GM12878 (cell line): ENCODE measurements around the gene COL24A1. TPM values are rescaled to one million over a fixed set of nuclear protein-coding genes. Genes with fewer than 3 reads are reported as not detected.

Experiments used
- ATF2 ChIP-seq: IDR thresholded peaks from 2 replicates; pipeline ENCODE4 v1.6.1; 2012; ENCODE audit warnings: low read length, inconsistent platforms
- BACH1 ChIP-seq: fragments of 450-650 bp; IDR thresholded peaks from 2 replicates; pipeline ENCODE4 v1.6.1; 2017; ENCODE audit warnings: mild to moderate bottlenecking, borderline replicate concordance
- BCL11A ChIP-seq: IDR thresholded peaks from 2 replicates; pipeline ENCODE4 v1.6.1; 2011; ENCODE audit warnings: low read depth, low read length
- CBFB ChIP-seq: IDR thresholded peaks from 2 replicates; pipeline ENCODE4 v1.6.1; 2016; ENCODE audit warnings: antibody characterized with exemption, low read depth
- CEBPZ ChIP-seq: fragments of 150-350 bp; IDR thresholded peaks from 2 replicates; pipeline ENCODE4 v1.6.1; 2016; ENCODE audit warnings: low read depth, low read length
- CHD1 ChIP-seq: IDR thresholded peaks from 2 replicates; pipeline ENCODE4 v1.6.1; 2012; ENCODE audit warnings: low read depth, low read length, improper control_type of control experiment
- CHD4 ChIP-seq: fragments of 200-600 bp; sonication (generic); IDR thresholded peaks from 2 replicates; pipeline ENCODE4 v1.6.1; 2016; ENCODE audit warnings: mild to moderate bottlenecking
- DPF2 ChIP-seq: fragments of 450-650 bp; IDR thresholded peaks from 2 replicates; pipeline ENCODE4 v1.6.1; 2017; ENCODE audit warnings: mild to moderate bottlenecking
- GATAD2B ChIP-seq: fragments of 450-650 bp; conservative IDR thresholded peaks from 2 replicates; pipeline ENCODE4 v1.6.1; 2017; ENCODE audit warnings: low read depth, mild to moderate bottlenecking, moderate library complexity
- KDM1A ChIP-seq: fragments of 200-600 bp; sonication (generic); IDR thresholded peaks from 2 replicates; pipeline ENCODE4 v1.6.1; 2016; ENCODE audit warnings: borderline replicate concordance
- NFXL1 ChIP-seq: fragments of 450-650 bp; IDR thresholded peaks from 2 replicates; pipeline ENCODE4 v1.6.1; 2017; ENCODE audit warnings: antibody characterized with exemption, mild to moderate bottlenecking, borderline replicate concordance
- NFYA ChIP-seq: IDR thresholded peaks from 2 replicates; pipeline ENCODE4 v1.6.1; 2011; ENCODE audit warnings: low read depth, mild to moderate bottlenecking, low read length, improper control_type of control experiment, borderline replicate concordance
- NRF1 ChIP-seq: conservative IDR thresholded peaks from 2 replicates; pipeline ENCODE4 v1.6.1; 2011; ENCODE audit warnings: mild to moderate bottlenecking, low read depth, low read length, improper control_type of control experiment
- PAX5 ChIP-seq: IDR thresholded peaks from 2 replicates; pipeline ENCODE4 v1.6.1; 2011; ENCODE audit warnings: low read depth, low read length, borderline replicate concordance
- PBX3 ChIP-seq: IDR thresholded peaks from 2 replicates; pipeline ENCODE4 v1.6.1; 2011; ENCODE audit warnings: mild to moderate bottlenecking, low read depth, low read length, moderate library complexity; ENCODE audit not compliant: insufficient replicate concordance
- POLR2AphosphoS2 ChIP-seq: IDR thresholded peaks from 2 replicates; pipeline ENCODE4 v1.6.1; 2011; ENCODE audit warnings: low read depth, mild to moderate bottlenecking, low read length, improper control_type of control experiment, moderate library complexity
- PRDM15 ChIP-seq: fragments of 450-650 bp; formaldehyde crosslinking; IDR thresholded peaks from 2 replicates; pipeline ENCODE4 v1.4.0; 2020; ENCODE audit warnings: mild to moderate bottlenecking, moderate library complexity
- RBBP5 ChIP-seq: fragments of 200-600 bp; sonication (generic); conservative IDR thresholded peaks from 2 replicates; pipeline ENCODE4 v1.6.1; 2016
- RCOR1 ChIP-seq: conservative IDR thresholded peaks from 2 replicates; pipeline ENCODE4 v1.6.1; 2012; ENCODE audit warnings: low read depth, low read length, improper control_type of control experiment
- SIN3A ChIP-seq: IDR thresholded peaks from 2 replicates; pipeline ENCODE4 v1.6.1; 2012; ENCODE audit warnings: low read depth, low read length, improper control_type of control experiment
- SIX5 ChIP-seq: IDR thresholded peaks from 2 replicates; pipeline ENCODE4 v1.6.1; 2011; ENCODE audit warnings: mild to moderate bottlenecking, low read depth, low read length, moderate library complexity; ENCODE audit not compliant: severe bottlenecking
- SMAD1 ChIP-seq: fragments of 450-650 bp; IDR thresholded peaks from 2 replicates; pipeline ENCODE4 v1.6.1; 2018; ENCODE audit warnings: mild to moderate bottlenecking, low read depth; ENCODE audit not compliant: partially characterized antibody
- STAT1 ChIP-seq: fragments of 450-650 bp; conservative IDR thresholded peaks from 2 replicates; pipeline ENCODE4 v1.6.1; 2014; ENCODE audit warnings: antibody characterized with exemption, mild to moderate bottlenecking
- WRNIP1 ChIP-seq: IDR thresholded peaks from 2 replicates; pipeline ENCODE4 v1.6.1; 2011; ENCODE audit warnings: low read depth, low read length, improper control_type of control experiment, borderline replicate concordance
- polyA plus RNA-seq, 11 experiments: library from polyadenylated mRNA; depleted of rRNA in 4 of 11; unstranded in 6 of 11; stranded (reverse) in 5 of 11; fragments of >200 nt; fragmentation: Nextera tagmentation in 4 of 11; fragmentation: Illumina TruSeq in 1 of 11; extraction: Ambion mirVana in 4 of 11; extraction: Trizol in 1 of 11; gene quantifications; 1 replicate in 1 of 11; 2 replicates in 10 of 11; pipeline versions ENCODE4 v1.2.1 to v1.2.3, GENCODE V29; 2011 to 2016; ENCODE audit warnings: inconsistent platforms in 2 of 11, missing spikeins in 2 of 11, low read depth in 1 of 11
- total RNA-seq, 4 experiments: library from RNA; depleted of rRNA in 3 of 4; stranded (reverse); fragments of >200 nt in 3 of 4; fragmentation: Illumina TruSeq in 1 of 4; extraction: Trizol in 1 of 4; gene quantifications; 2 replicates each; pipeline versions ENCODE4 v1.2.1 to v1.2.3, GENCODE V29; 2013 to 2021

COL24A1 gene
- total and polyA plus RNA-seq, 10 of the 15 experiments (the other 5 are each of a cell fraction or from before 2014, with no cell fraction given): 0.19 to 4.1 (median 2.0) TPM

GRCh38 chr1:86015375-86015774 is 141.2 kb downstream of the COL24A1 start (continued):
- no peak for TF ChIP-seq SIN3A
- no peak for TF ChIP-seq SMAD1
- TF ChIP-seq BACH1: no peak
- TF ChIP-seq NFXL1: no peak
- TF ChIP-seq ATF2: peak; percentile 69
- TF ChIP-seq BCL11A: peak; percentile 37; the same call in 1 of the 2 replicates
- no peak for TF ChIP-seq NRF1
- TF ChIP-seq WRNIP1: no peak
- TF ChIP-seq CBFB: 0 out of 2 replicates have a peak, but pooled peaks have one; percentile 19
- no peak for TF ChIP-seq RCOR1
- no peak for TF ChIP-seq SIX5
- TF ChIP-seq PAX5: no peak
- no peak for TF ChIP-seq PBX3
- TF ChIP-seq NFYA: no peak
- TF ChIP-seq CHD1: no peak
- no peak for TF ChIP-seq GATAD2B
- TF ChIP-seq KDM1A: no peak
- no peak for TF ChIP-seq STAT1
- no peak for TF ChIP-seq DPF2
- TF ChIP-seq CHD4: no peak
- TF ChIP-seq POLR2AphosphoS2: no peak
- TF ChIP-seq RBBP5: no peak
- no peak for TF ChIP-seq CEBPZ
- no peak for TF ChIP-seq PRDM15
